PFSK-1 (cell line): Measurements from ENCODE around the gene IGF1R.

Experiments used
- POLR2AphosphoS5 ChIP-seq: IDR thresholded peaks from 2 replicates; pipeline ENCODE4 v1.6.1; 2012; ENCODE audit warnings: low read depth, mild to moderate bottlenecking, control low read depth, low read length, moderate library complexity
- TAF1 ChIP-seq: IDR thresholded peaks from 2 replicates; pipeline ENCODE4 v1.6.1; 2012; ENCODE audit warnings: low read length, control low read depth, borderline replicate concordance; ENCODE audit not compliant: insufficient read depth
- TF ChIP-seq, protein P1 (sequence below), 2 experiments: IDR thresholded peaks; 2 replicates each; pipeline versions ENCODE4 v1.6.1 to v1.8.0; 2011 to 2012; ENCODE audit warnings: low read depth in 2 of 2, low read length in 2 of 2, control low read depth in 1 of 2, inconsistent platforms in 1 of 2, mild to moderate bottlenecking in 1 of 2, moderate library complexity in 1 of 2; ENCODE audit not compliant: insufficient read depth in 1 of 2

DNA sequence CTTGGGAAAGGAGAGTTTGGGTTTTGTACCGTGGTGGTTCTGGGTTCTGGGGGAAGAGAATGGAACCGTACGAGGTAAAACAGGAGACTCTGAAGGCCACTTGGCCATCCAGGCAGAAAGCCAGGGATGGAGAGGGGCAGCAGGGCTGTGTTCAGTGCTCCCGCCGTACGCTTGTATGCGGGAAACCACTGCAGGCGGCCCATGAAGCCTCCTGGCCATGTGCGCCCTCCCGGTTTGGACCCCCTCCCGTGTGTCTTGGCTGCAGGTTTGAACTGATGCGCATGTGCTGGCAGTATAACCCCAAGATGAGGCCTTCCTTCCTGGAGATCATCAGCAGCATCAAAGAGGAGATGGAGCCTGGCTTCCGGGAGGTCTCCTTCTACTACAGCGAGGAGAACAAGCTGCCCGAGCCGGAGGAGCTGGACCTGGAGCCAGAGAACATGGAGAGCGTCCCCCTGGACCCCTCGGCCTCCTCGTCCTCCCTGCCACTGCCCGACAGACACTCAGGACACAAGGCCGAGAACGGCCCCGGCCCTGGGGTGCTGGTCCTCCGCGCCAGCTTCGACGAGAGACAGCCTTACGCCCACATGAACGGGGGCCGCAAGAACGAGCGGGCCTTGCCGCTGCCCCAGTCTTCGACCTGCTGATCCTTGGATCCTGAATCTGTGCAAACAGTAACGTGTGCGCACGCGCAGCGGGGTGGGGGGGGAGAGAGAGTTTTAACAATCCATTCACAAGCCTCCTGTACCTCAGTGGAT lies 308.6 kb downstream of the IGF1R start:
- TF ChIP-seq, protein P1, sequence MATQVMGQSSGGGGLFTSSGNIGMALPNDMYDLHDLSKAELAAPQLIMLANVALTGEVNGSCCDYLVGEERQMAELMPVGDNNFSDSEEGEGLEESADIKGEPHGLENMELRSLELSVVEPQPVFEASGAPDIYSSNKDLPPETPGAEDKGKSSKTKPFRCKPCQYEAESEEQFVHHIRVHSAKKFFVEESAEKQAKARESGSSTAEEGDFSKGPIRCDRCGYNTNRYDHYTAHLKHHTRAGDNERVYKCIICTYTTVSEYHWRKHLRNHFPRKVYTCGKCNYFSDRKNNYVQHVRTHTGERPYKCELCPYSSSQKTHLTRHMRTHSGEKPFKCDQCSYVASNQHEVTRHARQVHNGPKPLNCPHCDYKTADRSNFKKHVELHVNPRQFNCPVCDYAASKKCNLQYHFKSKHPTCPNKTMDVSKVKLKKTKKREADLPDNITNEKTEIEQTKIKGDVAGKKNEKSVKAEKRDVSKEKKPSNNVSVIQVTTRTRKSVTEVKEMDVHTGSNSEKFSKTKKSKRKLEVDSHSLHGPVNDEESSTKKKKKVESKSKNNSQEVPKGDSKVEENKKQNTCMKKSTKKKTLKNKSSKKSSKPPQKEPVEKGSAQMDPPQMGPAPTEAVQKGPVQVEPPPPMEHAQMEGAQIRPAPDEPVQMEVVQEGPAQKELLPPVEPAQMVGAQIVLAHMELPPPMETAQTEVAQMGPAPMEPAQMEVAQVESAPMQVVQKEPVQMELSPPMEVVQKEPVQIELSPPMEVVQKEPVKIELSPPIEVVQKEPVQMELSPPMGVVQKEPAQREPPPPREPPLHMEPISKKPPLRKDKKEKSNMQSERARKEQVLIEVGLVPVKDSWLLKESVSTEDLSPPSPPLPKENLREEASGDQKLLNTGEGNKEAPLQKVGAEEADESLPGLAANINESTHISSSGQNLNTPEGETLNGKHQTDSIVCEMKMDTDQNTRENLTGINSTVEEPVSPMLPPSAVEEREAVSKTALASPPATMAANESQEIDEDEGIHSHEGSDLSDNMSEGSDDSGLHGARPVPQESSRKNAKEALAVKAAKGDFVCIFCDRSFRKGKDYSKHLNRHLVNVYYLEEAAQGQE (IDR thresholded peaks at IDR 0.05; ENCODE audit: insufficient read depth in 1 of 2, low read depth in 2 of 2, low read length in 2 of 2), result no peak
- TF ChIP-seq POLR2AphosphoS5 (no peak), TAF1 (no peak)
